ENCODE measurements around the gene LRSAM1. TPM values are rescaled to one million over a fixed set of nuclear protein-coding genes. Genes with fewer than 3 reads are reported as not detected.

Gene LRSAM1
- total and polyA plus RNA-seq, 9 donors = 9.0 to 28.5 (median 17.4) TPM

DNA sequence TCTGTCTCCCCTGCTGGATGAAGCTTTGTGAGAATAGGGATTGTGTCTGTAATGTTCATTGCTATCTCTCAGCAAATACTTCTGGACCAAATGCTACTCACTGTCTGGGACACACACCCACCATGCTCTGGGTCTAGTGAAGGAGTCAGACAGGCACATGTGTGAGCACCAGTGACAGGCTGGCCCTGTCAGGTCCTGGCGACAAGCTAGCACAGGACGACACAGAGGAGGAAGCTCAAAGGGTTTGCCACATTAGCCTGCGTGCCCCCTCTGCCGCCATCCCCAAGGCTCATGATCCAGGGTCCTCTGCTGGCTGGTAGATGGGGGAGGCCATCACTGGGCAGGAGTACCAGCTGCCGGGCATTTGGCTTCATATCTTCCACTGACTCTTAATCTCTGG lies 23.3 kb downstream of the LRSAM1 start:
- no peaks in the 10 kb centered on the region for H3K27me3 ChIP-seq
- DNase-seq = no peak
- no peak overlapping the region for H3K27ac ChIP-seq
- H3K4me1 ChIP-seq (ENCODE audit: insufficient read depth) = no peaks in the 10 kb centered on the region
- intact Hi-C loops (cut with DNase I) = no loop called here
- no peaks in the 10 kb centered on the region for H3K36me3 ChIP-seq
- H3K4me3 ChIP-seq = no peak overlapping the region
- H3K9me3 ChIP-seq = no peaks in the 10 kb centered on the region
- WGBS, 3 donors = 92 to 98% (median 95%) methylated on average over 5 of the region's 5 CpGs
- no peak for TF ChIP-seq CTCF (IDR thresholded peaks at IDR 0.05)
- TF ChIP-seq POLR2A (IDR thresholded peaks at IDR 0.05) = no peak
- TF ChIP-seq EP300 (IDR thresholded peaks at IDR 0.05) = no peak

- WGBS, 3 donors = 83 to 87% (median 87%) methylated on average over 16 to 17 of the region's 17 CpGs
- DNase-seq = no peak
- no peaks in the 10 kb centered on the region for H3K36me3 ChIP-seq
These were observed 28.3 kb downstream of the LRSAM1 start for GRCh38 chr9:127479507-127480081.

GRCh38 chr9:127482662-127483061 lies 31.4 kb downstream of the LRSAM1 start:
- TF ChIP-seq CTCF (IDR thresholded peaks at IDR 0.05) = no peak
- TF ChIP-seq EP300 (IDR thresholded peaks at IDR 0.05) = no peak
- TF ChIP-seq POLR2A (IDR thresholded peaks at IDR 0.05) = no peak
- DNase-seq = no peak
- Histone ChIP-seq H3K27ac (no peak overlapping the region), H3K4me1 (ENCODE audit: insufficient read depth) (no peaks in the 10 kb centered on the region), H3K9me3 (no peaks in the 10 kb centered on the region), H3K4me3 (no peak overlapping the region), H3K27me3 (no peaks in the 10 kb centered on the region), H3K36me3 (no peaks in the 10 kb centered on the region)
- intact Hi-C loops (cut with DNase I) = no loop called here
- WGBS, 3 donors = 92 to 97% (median 96%) methylated on average over 9 of the region's 9 CpGs

More at GRCh38 chr9:127479507-127480081, 28.3 kb downstream of the LRSAM1 start:
- intact Hi-C loops (cut with DNase I) = no loop called here
- no peaks in the 10 kb centered on the region for H3K4me1 ChIP-seq (ENCODE audit: insufficient read depth)
- TF ChIP-seq POLR2A (IDR thresholded peaks at IDR 0.05) (no peak), EP300 (IDR thresholded peaks at IDR 0.05) (no peak), CTCF (IDR thresholded peaks at IDR 0.05) (no peak)
- H3K27me3 ChIP-seq = no peaks in the 10 kb centered on the region
- H3K9me3 ChIP-seq = no peaks in the 10 kb centered on the region
- no peak overlapping the region for H3K27ac ChIP-seq
- no peak overlapping the region for H3K4me3 ChIP-seq

GRCh38 chr9:127485995-127486394 lies 34.7 kb downstream of the LRSAM1 start:
- no peaks in the 10 kb centered on the region for H3K4me1 ChIP-seq (ENCODE audit: insufficient read depth)
- intact Hi-C loops (cut with DNase I) = no loop called here
- H3K27ac ChIP-seq = no peak overlapping the region
- no peak overlapping the region for H3K4me3 ChIP-seq
- no peak for DNase-seq
- no peaks in the 10 kb centered on the region for H3K9me3 ChIP-seq
- H3K27me3 ChIP-seq = no peaks in the 10 kb centered on the region
- TF ChIP-seq EP300 (IDR thresholded peaks at IDR 0.05) (no peak), POLR2A (IDR thresholded peaks at IDR 0.05) (no peak), CTCF (IDR thresholded peaks at IDR 0.05) (no peak)
- no peaks in the 10 kb centered on the region for H3K36me3 ChIP-seq
- WGBS, 3 donors = 82 to 88% (median 84%) methylated on average over 11 of the region's 11 CpGs
